Measurements from ENCODE around the gene PNPLA2. TPM values are rescaled to one million over a fixed set of nuclear protein-coding genes. Genes with fewer than 3 reads are reported as not detected.

The PNPLA2 gene
- total RNA-seq, 1 experiment from 2014 or later: 66.5 TPM

- Mint-ChIP-seq H3K4me3 (no peak overlapping the region), H3K36me3 (peaks cover 28% of the 10 kb centered on the region), H3K4me1 (peaks cover 30% of the 10 kb centered on the region), H3K9me3 (no peaks in the 10 kb centered on the region), H3K27ac (peak overlapping the region; percentile 82; the same call in 1 of the 2 replicates), H3K27me3 (ENCODE audit: low read depth) (no peaks in the 10 kb centered on the region)
- CTCF ChIA-PET: interaction anchor here (0.5 kb wide), 1 partner anchor 68 kb away, joined by 3 read pairs; no protein-coding TSS in a partner anchor
- no peak for DNase-seq (ENCODE audit: low spot score)
- TF ChIP-seq EMX1 (CRISPR knock-in tag; IDR thresholded peaks at IDR 0.05) (peak; percentile 87; the same call in 1 of the 2 replicates), ZNF317 (CRISPR knock-in tag; IDR thresholded peaks at IDR 0.05; ENCODE audit: borderline replicate concordance, low read depth) (no peak), NFATC4 (CRISPR knock-in tag; IDR thresholded peaks at IDR 0.05) (peak; percentile 84), ZNF532 (CRISPR knock-in tag; IDR thresholded peaks at IDR 0.05; ENCODE audit: borderline replicate concordance) (peak; percentile 84; the same call in 1 of the 2 replicates), AR (CRISPR knock-in tag; IDR thresholded peaks at IDR 0.05) (0 out of 2 replicates have a peak, but pooled peaks have one; percentile 13), ESRRA (CRISPR knock-in tag; IDR thresholded peaks at IDR 0.05; ENCODE audit: borderline replicate concordance) (no peak), ZNF416 (CRISPR knock-in tag; IDR thresholded peaks at IDR 0.05) (peak; percentile 95)
- TF ChIP-seq, protein P1, sequence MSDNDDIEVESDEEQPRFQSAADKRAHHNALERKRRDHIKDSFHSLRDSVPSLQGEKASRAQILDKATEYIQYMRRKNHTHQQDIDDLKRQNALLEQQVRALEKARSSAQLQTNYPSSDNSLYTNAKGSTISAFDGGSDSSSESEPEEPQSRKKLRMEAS (CRISPR knock-in tag; IDR thresholded peaks at IDR 0.05): 0 out of 2 replicates have a peak, but pooled peaks have one; percentile 16
- ATAC-seq: peak; percentile 2
- POLR2A ChIA-PET: no interaction called here
Observed at GRCh38 chr11:813456-814096, 5.1 kb upstream of the PNPLA2 start.

DNA sequence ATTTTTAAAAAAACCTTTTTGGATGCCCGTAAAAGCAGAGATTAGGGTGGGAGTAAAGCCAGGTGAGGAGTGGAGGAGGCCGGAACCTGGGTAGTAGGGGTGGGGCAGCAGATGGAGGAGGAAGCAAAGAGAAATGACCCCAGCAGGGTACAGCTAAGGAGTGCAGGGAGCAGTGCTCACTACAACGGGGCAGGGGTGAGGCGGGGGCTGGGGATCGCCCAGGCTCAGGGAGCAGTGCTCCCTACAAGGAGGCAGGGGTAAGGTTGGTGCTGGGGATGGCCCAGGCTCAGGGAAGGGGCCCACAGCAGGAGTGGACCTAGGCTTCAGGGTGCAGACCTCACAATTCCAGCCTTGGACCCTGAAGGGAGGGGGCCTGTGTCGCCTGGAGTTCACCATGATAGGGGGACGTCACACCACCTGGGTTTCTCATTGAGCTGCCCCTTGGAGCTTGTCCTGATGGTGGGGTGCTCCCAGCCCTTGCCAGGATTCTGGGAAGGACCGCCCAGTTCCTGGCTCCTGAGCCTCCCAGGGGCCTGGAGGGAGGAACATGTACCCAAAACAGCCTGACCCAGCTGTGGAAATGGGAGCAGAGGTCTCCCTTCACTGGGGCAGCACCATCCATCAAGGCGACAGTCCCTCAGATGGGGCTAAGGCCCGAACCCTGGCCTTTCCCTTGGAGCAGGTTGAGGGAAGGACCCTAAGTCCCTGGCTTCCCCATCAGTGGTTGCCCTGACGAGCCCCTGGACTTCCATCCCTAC lies 2.9 kb upstream of the PNPLA2 start:
- Mint-ChIP-seq H3K27me3 (ENCODE audit: low read depth) (no peaks in the 10 kb centered on the region), H3K27ac (no peak overlapping the region), H3K36me3 (peaks cover 21% of the 10 kb centered on the region), H3K4me3 (no peak overlapping the region), H3K4me1 (peaks cover 20% of the 10 kb centered on the region), H3K9me3 (no peaks in the 10 kb centered on the region)
- ATAC-seq: no peak
- ChIA-PET POLR2A (interaction anchor here (0.6 to 1.0 kb wide), 2 partner anchors 27 to 74 kb away, joined by 3 to 4 read pairs; partner anchors contain the start of genes POLR2L and TSPAN4), CTCF (interaction anchor here (1.0 to 1.6 kb wide), 4 partner anchors 14 to 32 kb away, joined by 3 to 8 read pairs (median 4); no protein-coding TSS in a partner anchor)
- no peak for DNase-seq (ENCODE audit: low spot score)
- no peak for TF ChIP-seq GABPB1 (CRISPR knock-in tag; IDR thresholded peaks at IDR 0.05)
- no peak for TF ChIP-seq CTCF (IDR thresholded peaks at IDR 0.05)
- TF ChIP-seq, protein P2, sequence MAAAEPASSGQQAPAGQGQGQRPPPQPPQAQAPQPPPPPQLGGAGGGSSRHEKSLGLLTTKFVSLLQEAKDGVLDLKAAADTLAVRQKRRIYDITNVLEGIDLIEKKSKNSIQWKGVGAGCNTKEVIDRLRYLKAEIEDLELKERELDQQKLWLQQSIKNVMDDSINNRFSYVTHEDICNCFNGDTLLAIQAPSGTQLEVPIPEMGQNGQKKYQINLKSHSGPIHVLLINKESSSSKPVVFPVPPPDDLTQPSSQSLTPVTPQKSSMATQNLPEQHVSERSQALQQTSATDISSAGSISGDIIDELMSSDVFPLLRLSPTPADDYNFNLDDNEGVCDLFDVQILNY (CRISPR knock-in tag; IDR thresholded peaks at IDR 0.05): no peak
- no peak for TF ChIP-seq ATF3 (CRISPR knock-in tag; conservative IDR thresholded peaks at IDR 0.05)
- no peak for TF ChIP-seq E2F1 (CRISPR knock-in tag; IDR thresholded peaks at IDR 0.05)
- no peak for TF ChIP-seq PRRX2 (CRISPR knock-in tag; IDR thresholded peaks at IDR 0.05)
- TF ChIP-seq, protein P3, sequence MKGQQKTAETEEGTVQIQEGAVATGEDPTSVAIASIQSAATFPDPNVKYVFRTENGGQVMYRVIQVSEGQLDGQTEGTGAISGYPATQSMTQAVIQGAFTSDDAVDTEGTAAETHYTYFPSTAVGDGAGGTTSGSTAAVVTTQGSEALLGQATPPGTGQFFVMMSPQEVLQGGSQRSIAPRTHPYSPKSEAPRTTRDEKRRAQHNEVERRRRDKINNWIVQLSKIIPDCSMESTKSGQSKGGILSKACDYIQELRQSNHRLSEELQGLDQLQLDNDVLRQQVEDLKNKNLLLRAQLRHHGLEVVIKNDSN (CRISPR knock-in tag; IDR thresholded peaks at IDR 0.05): no peak
- TF ChIP-seq NR2C2 (CRISPR knock-in tag; IDR thresholded peaks at IDR 0.05): no peak
- no peak for TF ChIP-seq ZNF138 (CRISPR knock-in tag; conservative IDR thresholded peaks at IDR 0.05)
- TF ChIP-seq JUN (CRISPR knock-in tag; IDR thresholded peaks at IDR 0.05): no peak
